Measurements from ENCODE around the gene PDZRN4. TPM values are rescaled to one million over a fixed set of nuclear protein-coding genes. Genes with fewer than 3 reads are reported as not detected.
"Not testable (repeated sequence)": the region's sequence is repeated elsewhere in the genome, so short reads cannot be mapped to it uniquely, and the experiment has no call there.

PDZRN4 gene
- total RNA-seq, 1 donor from 2014 or later = not detected

DNA sequence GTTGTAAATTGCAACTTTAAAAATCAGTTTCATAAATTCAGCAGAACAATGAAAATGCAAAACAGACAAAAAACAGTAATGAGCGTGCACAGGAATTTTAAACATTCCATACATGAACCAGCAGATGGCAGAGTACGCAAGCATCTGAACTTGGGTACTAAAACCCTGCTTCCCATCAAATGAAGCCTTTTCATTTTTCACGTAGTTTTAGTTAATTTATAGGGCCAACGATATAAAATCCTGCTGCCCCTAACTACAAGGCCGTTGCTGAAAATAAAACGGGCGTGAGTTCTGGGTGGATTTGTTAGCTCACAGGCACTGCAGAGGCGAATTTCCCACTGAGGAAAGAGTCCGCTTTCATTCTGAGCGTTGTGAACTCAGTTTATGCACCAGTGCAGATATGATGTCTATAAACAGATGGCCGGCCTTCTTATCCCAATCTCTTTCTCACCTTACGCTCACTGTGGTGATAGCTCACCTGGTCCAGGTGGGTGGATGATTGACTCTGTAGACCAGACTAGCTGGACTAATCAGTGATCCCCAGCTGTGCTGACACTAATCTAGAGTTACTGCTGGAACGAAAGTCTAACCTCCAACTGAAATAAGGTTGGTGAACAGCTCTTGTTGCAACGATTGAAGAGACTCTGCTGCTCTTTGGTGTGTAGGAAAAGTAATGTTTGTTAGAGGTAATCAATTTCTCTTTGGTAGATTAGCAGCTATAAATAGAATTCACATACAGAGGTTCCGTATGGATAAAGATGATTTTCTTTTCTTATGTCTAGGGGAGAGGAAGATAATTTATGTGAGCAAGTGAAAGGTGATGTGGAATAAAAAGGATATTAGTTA, 89.2 kb downstream of the PDZRN4 start:
- intact Hi-C loops (cut with DNase I) = loop anchor here (5.0 kb wide), 3 partner anchors 655 to 830 kb away; no protein-coding TSS in a partner anchor
- no peak for DNase-seq (ENCODE audit: low spot score)

DNA sequence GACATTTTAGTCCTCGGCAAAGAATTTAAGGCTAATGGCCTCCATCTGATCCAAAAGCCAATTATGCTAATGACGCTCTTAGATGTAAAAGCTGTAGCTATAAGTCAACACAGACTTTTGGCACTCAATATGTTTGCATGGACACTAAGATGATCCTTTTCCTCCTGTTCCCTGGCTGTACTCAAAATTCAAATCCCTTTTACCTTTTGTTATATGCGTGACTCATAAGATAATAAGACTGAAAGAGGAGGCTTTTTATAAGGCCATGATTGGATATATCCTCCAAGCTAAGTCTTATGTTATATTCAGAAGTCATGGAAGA, 89.8 kb downstream of the PDZRN4 start:
- DNase-seq (ENCODE audit: low spot score) = no peak
- intact Hi-C loops (cut with DNase I) = loop anchor here (5.0 kb wide), 3 partner anchors 654 to 829 kb away; no protein-coding TSS in a partner anchor

DNA sequence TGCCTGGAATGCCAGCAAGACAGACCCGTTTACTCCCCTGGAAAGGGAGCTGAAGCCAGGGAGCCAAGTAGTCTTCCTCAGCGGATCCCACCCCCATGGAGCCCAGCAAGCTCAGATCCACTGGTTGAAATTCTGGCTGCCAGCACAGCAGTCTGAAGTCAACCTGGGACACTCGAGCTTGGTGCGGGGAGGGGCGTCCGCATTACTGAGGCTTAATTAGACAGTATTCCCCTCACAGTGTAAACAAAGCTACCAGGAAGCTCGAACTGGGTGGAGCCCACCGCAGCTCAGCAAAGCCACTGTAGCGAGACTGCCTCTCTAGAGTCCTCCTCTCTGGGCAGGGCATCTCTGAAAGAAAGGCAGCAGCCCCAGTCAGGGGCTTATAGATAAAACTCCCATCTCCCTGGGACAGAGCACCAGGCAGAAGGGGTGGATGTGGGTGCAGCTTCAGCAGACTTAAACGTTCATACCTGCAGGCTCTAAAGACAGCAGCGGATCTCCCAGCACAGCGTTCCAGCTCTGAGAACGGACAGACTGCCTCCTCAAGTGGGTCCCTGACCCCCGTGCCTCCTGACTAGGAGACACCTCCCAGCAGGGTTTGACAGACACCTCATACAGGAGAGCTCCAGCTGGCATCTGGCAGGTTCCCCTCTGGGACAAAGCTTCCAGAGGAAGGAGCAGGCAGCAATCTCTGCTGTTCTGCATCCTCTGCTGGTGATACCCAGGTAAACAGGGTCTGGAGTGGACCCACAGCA, 92.4 kb downstream of the PDZRN4 start:
- DNase-seq (ENCODE audit: low spot score); intact Hi-C loops (cut with DNase I): not testable (repeated sequence)

DNA sequence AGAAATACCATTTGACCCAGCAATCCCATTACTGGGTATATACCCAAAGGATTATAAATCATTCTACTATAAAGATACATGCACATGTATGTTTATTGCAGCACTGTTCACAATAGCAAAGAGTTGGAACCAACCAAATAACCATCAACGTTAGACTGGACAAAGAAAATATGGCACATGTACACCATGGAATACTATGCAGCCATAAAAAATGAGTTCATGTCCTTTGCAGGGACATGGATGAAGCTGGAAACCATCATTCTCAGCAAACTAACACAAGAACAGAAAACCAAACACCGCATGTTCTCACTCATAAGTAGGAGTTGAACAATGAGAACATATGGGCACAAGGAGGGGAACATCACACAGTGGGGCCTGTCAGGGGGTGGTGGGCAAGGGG, 97.3 kb downstream of the PDZRN4 start:
- DNase-seq (ENCODE audit: low spot score); intact Hi-C loops (cut with DNase I): not testable (repeated sequence)

DNA sequence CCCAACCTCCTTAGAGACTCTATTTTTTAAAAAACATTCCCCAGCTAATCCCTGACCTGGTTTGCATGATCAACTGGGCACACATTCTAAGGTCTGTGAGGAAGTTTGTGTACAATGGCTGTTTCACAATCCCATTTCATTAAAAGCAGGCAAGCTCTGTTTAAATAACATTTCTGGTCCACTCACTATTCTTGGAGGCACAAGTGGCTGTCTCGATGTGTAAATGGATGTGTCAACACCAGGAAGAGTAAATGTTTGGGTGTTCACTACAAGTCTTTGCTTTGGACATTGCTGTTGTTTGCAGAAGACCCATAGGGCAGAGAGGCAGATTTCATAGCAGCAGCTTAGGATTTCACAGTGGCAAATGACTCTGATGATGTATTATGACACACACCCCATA, 98.3 kb downstream of the PDZRN4 start:
- DNase-seq (ENCODE audit: low spot score) = no peak
- intact Hi-C loops (cut with DNase I) = no loop called here

DNA sequence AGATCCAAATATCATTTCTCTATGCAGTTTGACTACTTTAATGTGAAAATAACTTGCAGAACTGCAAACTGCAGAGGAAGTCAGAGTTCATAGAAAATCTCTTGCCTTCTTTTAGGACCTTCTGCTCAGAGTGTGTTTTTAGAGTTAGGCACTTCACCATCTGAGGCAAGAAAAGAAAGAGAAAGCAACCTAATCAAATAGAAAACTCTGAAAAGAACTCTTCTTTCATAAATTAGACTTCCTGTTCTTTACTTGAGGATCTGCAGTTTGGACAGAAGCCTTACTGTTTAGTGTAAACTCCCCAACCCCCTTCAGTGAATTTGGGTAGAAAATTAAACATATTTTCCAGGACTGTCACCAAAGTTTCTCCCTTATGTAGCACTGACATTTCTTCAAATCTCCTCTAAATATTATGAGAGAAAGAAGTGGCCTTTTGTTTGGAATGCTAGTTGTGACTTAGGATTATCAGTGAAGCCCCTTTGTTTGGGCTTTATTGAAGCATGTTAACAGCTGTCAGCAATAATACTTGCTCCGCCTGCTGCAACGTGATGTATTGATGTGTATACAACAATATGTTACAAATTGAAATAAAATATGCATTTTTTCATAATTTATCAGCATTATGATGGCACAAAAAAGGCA, 99.5 kb downstream of the PDZRN4 start:
- intact Hi-C loops (cut with DNase I) = no loop called here

DNA sequence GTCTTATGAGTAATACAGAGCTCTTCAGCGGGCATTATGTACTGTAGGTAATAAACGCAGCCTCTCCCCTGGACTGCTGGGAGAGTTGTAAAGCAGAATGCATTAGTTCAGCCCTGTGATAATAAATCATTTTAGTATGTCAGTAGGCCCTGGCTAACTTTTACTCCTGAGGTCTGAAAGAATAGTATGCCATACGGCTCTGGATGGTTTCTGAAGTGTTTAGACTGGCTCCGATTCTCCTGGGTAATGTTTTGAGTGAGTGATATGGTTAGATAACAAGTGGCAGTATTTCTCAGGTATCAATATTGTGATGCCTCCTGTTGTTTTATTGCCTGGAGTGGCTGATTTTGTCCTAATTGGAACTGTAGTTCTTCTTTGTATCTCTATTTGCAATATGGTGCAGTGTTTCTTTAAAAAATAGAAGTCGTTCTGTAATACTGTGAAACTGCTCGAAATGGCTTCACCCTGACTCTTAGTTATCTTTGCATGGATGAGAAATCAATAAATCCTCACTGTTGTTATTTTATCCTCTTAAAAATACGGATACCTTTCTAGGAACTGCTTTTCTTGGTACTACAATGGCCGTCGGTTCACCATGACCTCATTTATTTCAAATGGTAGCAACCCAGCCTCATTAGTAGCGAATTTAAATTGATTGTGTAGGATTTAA, 100.2 kb downstream of the PDZRN4 start:
- no peak for DNase-seq (ENCODE audit: low spot score)
- intact Hi-C loops (cut with DNase I) = no loop called here

More for the DNA sequence above, 99.5 kb downstream of the PDZRN4 start:
- DNase-seq (ENCODE audit: low spot score) = no peak

DNA sequence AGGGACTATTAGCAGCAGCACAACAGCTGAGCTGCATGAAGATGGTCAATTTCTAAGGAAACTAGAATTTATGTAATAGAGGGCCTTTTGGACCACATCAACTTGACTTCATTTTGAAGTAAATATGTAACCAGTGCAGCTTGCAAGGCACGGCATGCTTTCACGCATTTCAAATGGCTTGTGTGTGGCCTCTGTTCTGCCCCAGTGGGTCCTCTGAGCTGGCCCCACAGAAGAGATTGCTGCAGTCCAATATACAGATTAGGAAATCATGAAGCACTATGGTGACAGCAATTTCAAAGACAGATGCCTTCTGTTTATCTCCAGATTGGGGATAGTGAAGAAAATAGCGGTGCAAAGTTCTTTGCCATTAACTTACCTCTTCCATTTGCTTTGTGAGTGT, 101.4 kb downstream of the PDZRN4 start:
- DNase-seq (ENCODE audit: low spot score) = no peak
- intact Hi-C loops (cut with DNase I) = no loop called here

DNA sequence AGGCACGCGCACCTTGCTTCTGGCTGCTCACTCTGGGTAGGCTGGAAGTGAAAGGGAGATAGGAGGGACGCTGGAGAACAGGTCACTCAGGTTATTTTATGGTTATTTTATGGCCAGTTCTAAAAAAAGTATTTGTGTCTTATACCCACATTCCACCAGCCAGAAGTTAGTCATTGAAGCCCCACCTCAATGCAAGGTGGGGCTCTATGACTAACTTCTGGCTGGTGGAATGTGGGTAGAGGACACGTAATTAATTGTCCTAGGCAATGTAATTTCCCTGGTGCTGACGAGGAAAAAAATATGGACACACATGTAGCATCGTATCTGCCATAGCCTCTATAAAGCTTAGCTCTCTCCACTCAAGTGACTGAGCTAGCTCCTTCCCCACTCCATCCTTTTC, 104.9 kb downstream of the PDZRN4 start:
- DNase-seq (ENCODE audit: low spot score) = no peak
- intact Hi-C loops (cut with DNase I) = no loop called here

DNA sequence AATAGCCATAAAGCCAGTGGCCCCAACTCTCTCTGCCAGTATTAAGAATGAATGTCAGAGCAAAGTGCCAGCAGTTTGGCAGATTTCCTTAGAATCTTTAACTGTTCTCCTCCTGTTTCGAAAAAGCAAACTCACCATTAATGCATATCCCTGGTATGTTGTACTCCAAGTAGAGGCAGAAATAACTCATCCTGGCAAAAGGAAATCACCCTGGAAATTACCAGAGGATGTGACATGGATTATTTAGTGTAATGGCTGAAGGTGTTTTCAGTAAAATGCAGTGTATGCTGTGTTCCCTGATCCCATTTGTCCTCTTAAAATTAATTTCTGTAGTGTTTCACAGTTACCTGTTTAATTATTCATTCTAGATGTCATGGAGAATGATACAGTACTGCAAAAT, 105.3 kb downstream of the PDZRN4 start:
- intact Hi-C loops (cut with DNase I) = no loop called here
- DNase-seq (ENCODE audit: low spot score) = no peak

DNA sequence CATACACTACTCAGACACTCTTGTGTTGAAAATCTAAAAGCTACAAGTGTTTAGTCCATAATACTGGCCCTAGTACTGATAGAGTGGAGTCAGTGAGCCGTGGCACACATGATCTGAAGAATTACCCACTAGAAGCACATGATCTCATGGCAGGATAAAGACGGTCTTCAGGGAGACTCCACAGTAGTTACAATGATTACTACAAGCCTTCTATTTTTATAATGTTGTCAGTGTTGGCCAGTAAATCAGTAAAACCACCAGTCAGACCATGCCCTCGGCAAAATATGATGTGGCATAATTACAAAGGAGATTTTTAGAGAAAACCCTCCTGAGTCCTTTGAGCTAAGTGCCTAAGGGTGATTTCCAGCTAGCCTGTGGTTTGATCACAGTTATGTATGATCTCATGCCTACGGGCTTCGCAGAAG, 114.9 kb downstream of the PDZRN4 start:
- DNase-seq (ENCODE audit: low spot score) = no peak
- intact Hi-C loops (cut with DNase I) = no loop called here

DNA sequence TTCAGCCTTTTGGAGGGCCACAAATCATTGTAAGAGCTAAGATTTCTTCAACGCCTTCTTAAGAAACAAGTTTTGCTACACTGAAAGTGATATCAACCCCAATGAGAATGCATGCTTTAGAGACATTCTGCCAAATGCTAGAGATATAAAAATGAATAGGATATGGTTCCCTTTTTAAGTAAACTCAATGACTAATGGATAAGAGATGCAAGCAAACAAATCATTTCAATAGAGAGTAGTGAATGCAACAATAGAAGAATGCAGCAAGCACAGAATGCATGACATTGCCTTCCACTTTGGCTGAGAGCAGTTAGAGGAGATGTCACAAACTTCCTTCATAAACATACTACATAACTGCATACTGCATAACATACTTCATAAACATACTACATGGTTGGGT, 116.4 kb downstream of the PDZRN4 start:
- intact Hi-C loops (cut with DNase I) = no loop called here
- no peak for DNase-seq (ENCODE audit: low spot score)

DNA sequence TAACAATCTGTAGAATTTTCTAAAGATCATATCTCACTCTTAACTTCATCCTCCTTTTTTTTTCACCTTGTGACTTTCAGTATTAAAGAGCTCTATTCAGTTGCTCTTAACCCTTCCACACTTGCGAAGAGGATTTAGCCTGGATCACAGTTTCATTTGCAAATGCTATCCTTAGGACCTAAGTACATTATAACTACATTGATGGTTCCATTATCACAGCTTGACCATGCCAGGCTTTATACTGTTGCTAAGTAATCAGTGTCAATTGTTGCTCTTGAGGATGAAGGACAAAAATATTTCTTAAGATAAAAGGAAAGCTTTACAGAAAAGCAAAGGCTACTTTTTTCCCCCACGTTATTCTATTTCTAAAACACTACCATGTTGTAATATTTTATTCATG, 122.2 kb downstream of the PDZRN4 start:
- intact Hi-C loops (cut with DNase I) = no loop called here

DNA sequence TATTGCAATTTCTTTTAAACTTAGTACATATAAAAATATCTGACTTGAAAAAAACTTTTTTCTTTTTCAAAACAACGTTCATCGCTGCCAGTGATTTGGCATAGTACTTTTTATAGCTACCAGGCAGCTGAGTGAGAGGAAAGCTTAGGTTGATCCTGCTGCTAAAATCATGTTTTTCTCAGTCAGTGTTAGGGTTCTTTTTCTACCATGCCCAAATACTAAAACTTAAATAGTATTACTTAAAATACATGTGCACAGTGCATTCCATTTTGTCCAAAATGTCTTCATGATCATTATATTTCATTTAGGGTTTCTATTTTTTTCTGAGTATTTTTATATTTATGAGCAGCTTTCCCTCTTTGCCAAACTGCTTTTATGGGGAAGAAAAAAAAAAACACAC, 123.8 kb downstream of the PDZRN4 start:
- no peak for DNase-seq (ENCODE audit: low spot score)
- intact Hi-C loops (cut with DNase I) = no loop called here

More for the DNA sequence above, 122.2 kb downstream of the PDZRN4 start:
- DNase-seq (ENCODE audit: low spot score) = no peak

DNA sequence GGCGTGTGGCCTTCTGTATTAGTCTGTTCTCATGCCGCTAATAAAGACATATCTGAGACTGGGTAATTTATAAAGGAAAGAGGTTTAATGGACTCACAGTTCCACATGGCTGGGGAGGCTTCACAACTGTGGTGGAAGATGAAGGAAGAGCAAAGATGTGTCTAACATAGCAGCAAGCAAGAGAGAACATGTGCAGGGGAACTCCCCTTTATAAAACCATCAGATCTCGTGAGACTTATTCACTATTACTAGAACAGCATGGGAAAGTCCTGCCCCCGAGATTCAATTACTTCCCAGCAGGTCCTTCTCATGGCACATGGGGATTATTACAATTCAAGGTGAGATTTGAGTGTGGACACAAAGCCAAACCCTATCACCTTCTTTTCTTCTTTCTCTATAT, 124.3 kb downstream of the PDZRN4 start:
- intact Hi-C loops (cut with DNase I) = not testable (repeated sequence)

DNA sequence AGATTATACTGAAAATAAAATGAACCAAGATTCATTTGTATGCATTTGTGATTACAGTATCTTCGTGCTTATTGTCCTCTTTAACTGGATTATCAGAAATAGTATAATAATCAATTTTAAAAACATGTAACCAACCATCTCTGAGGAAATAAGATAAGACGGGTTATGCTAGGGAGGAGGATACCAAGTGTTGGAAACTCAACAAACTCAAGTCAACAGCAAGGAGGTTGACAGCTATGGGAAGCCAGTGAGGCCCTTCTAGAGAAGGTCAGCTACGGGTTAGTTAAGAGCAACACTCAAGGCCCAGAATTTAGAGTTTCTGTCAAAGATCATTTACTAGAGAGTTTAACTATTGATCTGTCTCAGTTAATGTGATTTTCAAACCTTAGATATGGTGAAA, 137.2 kb downstream of the PDZRN4 start:
- DNase-seq (ENCODE audit: low spot score) = no peak
- intact Hi-C loops (cut with DNase I) = no loop called here

More for the DNA sequence above, 124.3 kb downstream of the PDZRN4 start:
- DNase-seq (ENCODE audit: low spot score) = not testable (repeated sequence)

DNA sequence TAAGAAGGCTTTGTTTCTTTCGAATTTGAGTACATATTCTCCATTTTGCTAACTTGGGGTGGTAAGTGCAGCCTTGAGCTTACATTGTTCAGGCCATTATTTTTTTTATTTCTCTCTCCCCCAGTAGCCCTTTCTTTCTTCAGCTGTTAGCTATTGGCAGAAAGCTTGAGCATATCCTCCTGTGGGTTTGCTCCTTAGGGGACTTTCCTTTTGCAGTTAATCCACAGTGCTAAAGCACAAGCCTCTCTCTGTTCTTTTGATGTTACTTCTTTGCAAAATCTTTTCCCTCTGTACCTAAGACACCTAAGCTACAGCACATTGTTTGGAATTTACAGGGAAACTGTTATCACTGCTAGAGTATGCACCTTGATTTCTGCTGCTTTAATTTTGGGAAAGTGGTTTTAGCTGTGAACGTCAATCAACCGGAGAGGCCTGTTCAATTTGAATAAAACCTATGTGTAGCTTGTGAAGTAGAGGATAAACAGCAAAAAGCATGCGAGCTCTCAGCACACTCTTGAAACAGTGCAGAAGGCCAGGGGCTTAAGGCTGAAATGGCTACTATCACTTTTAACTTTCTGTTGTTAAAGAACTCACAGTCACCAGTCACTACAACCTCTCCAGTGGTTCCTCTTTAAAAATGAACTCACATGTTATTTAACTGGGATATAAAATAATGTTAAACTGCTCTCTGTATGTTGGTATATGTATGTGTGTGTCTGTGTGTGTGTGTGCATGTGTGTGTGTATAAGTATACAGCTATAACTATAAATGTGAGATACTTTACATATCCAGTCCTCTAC, 139.2 kb downstream of the PDZRN4 start:
- intact Hi-C loops (cut with DNase I) = no loop called here
- no peak for DNase-seq (ENCODE audit: low spot score)

DNA sequence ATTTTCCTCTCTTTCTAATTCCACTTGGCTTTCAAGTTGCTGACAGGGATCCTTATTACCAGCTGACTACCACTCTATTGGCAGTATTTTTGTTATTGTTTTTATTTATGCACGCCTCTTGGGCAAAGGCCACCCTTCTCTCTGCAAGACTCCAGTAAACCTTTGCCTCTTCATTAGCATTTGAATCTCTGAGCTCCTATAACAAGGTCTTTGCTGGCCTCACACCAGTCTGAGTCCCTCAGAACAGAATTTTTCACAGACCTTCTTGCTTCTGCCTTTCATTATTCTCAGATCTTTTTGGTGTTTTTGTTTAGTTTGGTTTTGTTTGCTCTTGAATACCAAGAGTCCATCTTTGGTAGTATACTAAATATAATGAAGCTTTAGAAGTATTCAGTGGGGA, 145.9 kb downstream of the PDZRN4 start:
- intact Hi-C loops (cut with DNase I) = no loop called here

DNA sequence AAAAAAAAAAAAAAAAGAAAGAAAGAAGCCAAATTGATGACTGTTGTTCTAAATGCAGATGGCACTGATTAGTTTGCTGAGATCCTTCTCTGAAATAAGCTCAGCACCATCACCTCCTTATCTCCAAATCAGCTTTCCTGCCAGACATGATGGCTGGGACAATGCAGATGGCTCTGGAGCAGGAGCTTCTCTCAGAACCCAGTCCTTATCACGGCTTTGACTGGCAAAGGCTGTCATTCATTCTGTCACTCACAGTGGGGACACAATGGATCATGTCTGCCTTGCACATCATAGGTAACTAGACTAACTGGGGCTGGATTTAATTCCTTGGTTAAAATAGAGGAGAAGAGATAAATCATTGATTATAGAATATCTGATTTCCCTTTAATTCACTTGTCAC, 146.3 kb downstream of the PDZRN4 start:
- no peak for DNase-seq (ENCODE audit: low spot score)
- intact Hi-C loops (cut with DNase I) = no loop called here

More for the DNA sequence above, 145.9 kb downstream of the PDZRN4 start:
- no peak for DNase-seq (ENCODE audit: low spot score)

Data from cardiac septum (tissue), 1 donor.